HepG2 (cell line): ENCODE data around the gene MAGI1. TPM values are rescaled to one million over a fixed set of nuclear protein-coding genes. Genes with fewer than 3 reads are reported as not detected.

Source experiments
- ATAC-seq: fragments of 200-7000 bp; cut with Tn5 transposase; 3 replicates; pipeline ENCODE4 v1.9.1; 2020; ENCODE audit warnings: mild to moderate bottlenecking, moderate library complexity
- BruUV-seq: library from RNA; stranded (reverse); fragments of 400-500 nt; replicated peaks from 2 replicates; lab custom pipeline; 2021; lab: Mats Ljungman, UMichigan
- CTCF ChIA-PET: fragments of 300-600 bp; formaldehyde crosslinking; extraction: SDS; loops from one replicate; lab custom pipeline; 2021; ENCODE audit warnings: low total read pairs, inconsistent platforms, low intra/inter-chr PET ratio; lab: Yijun Ruan, JAX
- POLR2A ChIA-PET: fragments of 350-600 bp; sonication (Branson Sonifier 250); formaldehyde crosslinking; loops from one replicate; lab custom pipeline; 2020; ENCODE audit warnings: antibody characterized with exemption, inconsistent platforms; lab: Yijun Ruan, JAX
- DNase-seq: peaks from one replicate; pipeline ENCODE4 v3.0.0-alpha.2; 2015; ENCODE audit warnings: low spot score
- FAIRE-seq: peaks from 3 replicates; lab custom pipeline; 2011; peaks lifted over from hg19 to GRCh38; lab: Jason Lieb, UNC
- H2AFZ ChIP-seq: one replicate; pipeline ENCODE4 v1.6.1; 2011; ENCODE audit warnings: low read length, inconsistent platforms
- H3K27ac ChIP-seq: fragments of 300-600 bp; 3 replicates; pipeline ENCODE4 v1.8.0; 2011; ENCODE audit warnings: mixed run types, mild to moderate bottlenecking, mixed read lengths, low read length, inconsistent platforms; ENCODE audit not compliant: insufficient read depth; ENCODE audit errors: extremely low read length
- H3K27me3 ChIP-seq, 2 experiments: fragments of 200-600 bp in 1 of 2; 2 replicates in 1 of 2; 3 replicates in 1 of 2; pipeline versions ENCODE4 v1.6.0 to v1.8.0; 2011; ENCODE audit warnings: low read length in 2 of 2, mild to moderate bottlenecking in 2 of 2, moderate library complexity in 2 of 2, inconsistent platforms in 1 of 2; ENCODE audit not compliant: insufficient read depth in 2 of 2, control insufficient read depth in 1 of 2
- H3K36me3 ChIP-seq, 2 experiments: fragments of 200-600 bp in 1 of 2; replicated peaks in 1 of 2; 2 replicates in 1 of 2; 3 replicates in 1 of 2; pipeline versions ENCODE4 v1.5.1 to v1.8.0; 2011; ENCODE audit warnings: low read length in 2 of 2, inconsistent platforms in 1 of 2; ENCODE audit not compliant: insufficient read depth in 2 of 2, control insufficient read depth in 1 of 2
- H3K4me1 ChIP-seq: 2 replicates; pipeline ENCODE4 v1.5.1; 2012; ENCODE audit warnings: low read length, inconsistent platforms; ENCODE audit not compliant: insufficient read depth
- H3K4me2 ChIP-seq: 2 replicates; pipeline ENCODE4 v1.6.0; 2011; ENCODE audit warnings: low read depth, low read length, inconsistent platforms
- H3K4me3 ChIP-seq, 3 experiments: fragments of 200-600 bp in 1 of 3; sonication (generic), shearing (Covaris generic) in 1 of 3; replicated peaks in 1 of 3; 2 replicates each; pipeline ENCODE4 v1.5.1; 2011 to 2016; ENCODE audit warnings: low read length in 3 of 3, inconsistent platforms in 2 of 3, low read depth in 2 of 3, mild to moderate bottlenecking in 2 of 3, control low read depth in 1 of 3, mixed read lengths in 1 of 3; ENCODE audit not compliant: insufficient read depth in 1 of 3
- H3K79me2 ChIP-seq: one replicate; pipeline ENCODE4 v1.6.1; 2011; ENCODE audit warnings: low read length, inconsistent platforms; ENCODE audit not compliant: insufficient read depth
- H3K9ac ChIP-seq: 2 replicates; pipeline ENCODE4 v1.6.0; 2011; ENCODE audit warnings: mild to moderate bottlenecking, low read depth, low read length, inconsistent platforms; ENCODE audit not compliant: insufficient read depth
- H3K9me3 ChIP-seq: 2 replicates; pipeline ENCODE4 v1.5.1; 2012; ENCODE audit warnings: mild to moderate bottlenecking, low read length
- H4K20me1 ChIP-seq: 2 replicates; pipeline ENCODE4 v1.6.0; 2011; ENCODE audit warnings: inconsistent platforms, mild to moderate bottlenecking, low read length, moderate library complexity; ENCODE audit not compliant: insufficient read depth
- ARNT ChIP-seq: fragments of 450-650 bp; IDR thresholded peaks from 2 replicates; pipeline ENCODE4 v1.6.1; 2017
- CBX1 ChIP-seq: IDR thresholded peaks from one replicate; pipeline ENCODE4 v1.6.1; 2016; ENCODE audit warnings: antibody characterized with exemption, low read depth
- FLYWCH1 ChIP-seq: sonication (generic); formaldehyde crosslinking; IDR thresholded peaks from 2 replicates; pipeline ENCODE4 v1.8.1; 2023; ENCODE audit warnings: mild to moderate bottlenecking, missing genetic modification reagents
- NFE2L2 ChIP-seq: fragments of 150-350 bp; IDR thresholded peaks from 2 replicates; pipeline ENCODE4 v1.6.1; 2014; ENCODE audit warnings: low read length
- PAF1 ChIP-seq: IDR thresholded peaks from 2 replicates; pipeline ENCODE4 v1.6.1; 2016; ENCODE audit warnings: missing genetic modification reagents, missing compliant biosample characterization
- ZNF253 ChIP-seq: sonication (generic); formaldehyde crosslinking; IDR thresholded peaks from 2 replicates; pipeline ENCODE4 v1.8.0; 2022; ENCODE audit warnings: mild to moderate bottlenecking, missing genetic modification reagents, borderline replicate concordance
- ZNF768 ChIP-seq: sonication (generic); formaldehyde crosslinking; IDR thresholded peaks from 2 replicates; pipeline ENCODE4 v1.4.0; 2020; ENCODE audit warnings: missing genetic modification reagents
- ZNF788 ChIP-seq: sonication (generic); formaldehyde crosslinking; IDR thresholded peaks from 2 replicates; pipeline ENCODE4 v1.5.0; 2020; ENCODE audit warnings: mild to moderate bottlenecking, missing genetic modification reagents, borderline replicate concordance
- WGBS: methylation state at CpG from one replicate; pipeline ENCODE4 v1.1.6; 2017; ENCODE audit warnings: low lambda C conversion rate; 5-methylcytosine and 5-hydroxymethylcytosine counted together
- in situ Hi-C: cut with HindIII; loops from 2 replicates; pipeline ENCODE4 v1.10.0; 2017; ENCODE audit warnings: low pct_unique_long_range_greater_than_20kb; ENCODE audit not compliant: extremely low pct_ligation_motif_present
- intact Hi-C: fragments of 100-400 bp; cut with micrococcal nuclease; formaldehyde crosslinking; loops from one replicate; pipeline ENCODE4 v1.10.0; 2022; ENCODE audit not compliant: unreplicated experiment
- polyA plus RNA-seq, 8 experiments: library from polyadenylated mRNA; depleted of rRNA in 3 of 8; stranded (reverse) in 7 of 8; unstranded in 1 of 8; fragments of >200 nt; fragmentation: Illumina TruSeq in 4 of 8; extraction: Trizol in 4 of 8; gene quantifications; 2 replicates each; pipeline versions ENCODE4 v1.2.1 to v1.2.3, GENCODE V29; 2011 to 2016; ENCODE audit warnings: low read depth in 4 of 8, missing spikeins in 1 of 8, mixed read lengths in 1 of 8; ENCODE audit not compliant: insufficient read depth in 1 of 8
- total RNA-seq, 5 experiments: library from RNA; depleted of rRNA; stranded (reverse); fragments of >200 nt; fragmentation: Illumina TruSeq; extraction: Trizol; gene quantifications; 2 replicates each; pipeline ENCODE4 v1.2.3, GENCODE V29; 2016; ENCODE audit warnings: low read depth in 1 of 5

The MAGI1 gene
- total and polyA plus RNA-seq, 2 of the 13 experiments (the other 11 are each of a cell fraction or from before 2014, with no cell fraction given): 22.2 to 26.0 TPM

DNA sequence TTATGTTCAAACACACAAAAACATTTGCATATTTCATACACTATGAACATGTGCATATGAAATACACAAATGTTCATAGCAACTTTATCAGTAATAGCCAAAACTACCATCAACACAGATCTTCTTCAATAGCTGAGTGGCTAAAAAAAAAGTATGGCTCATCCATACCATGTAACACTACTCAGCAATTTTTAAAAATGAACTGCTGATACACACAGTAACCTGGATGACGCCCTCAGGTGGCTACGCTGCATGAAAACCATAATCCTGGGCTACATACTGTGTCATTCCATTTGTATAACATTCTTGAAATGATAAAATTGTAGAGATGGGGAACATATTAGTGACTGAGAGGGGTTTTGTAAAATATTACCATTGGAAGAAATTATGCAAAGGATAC, 243.6 kb downstream of the MAGI1 start (continued):
- TF ChIP-seq NFE2L2 (no peak), ZNF768 (CRISPR knock-in tag) (no peak), ZNF788 (CRISPR knock-in tag) (no peak), PAF1 (no peak), ZNF253 (no peak), FLYWCH1 (CRISPR knock-in tag) (no peak), CBX1 (no peak)

DNA sequence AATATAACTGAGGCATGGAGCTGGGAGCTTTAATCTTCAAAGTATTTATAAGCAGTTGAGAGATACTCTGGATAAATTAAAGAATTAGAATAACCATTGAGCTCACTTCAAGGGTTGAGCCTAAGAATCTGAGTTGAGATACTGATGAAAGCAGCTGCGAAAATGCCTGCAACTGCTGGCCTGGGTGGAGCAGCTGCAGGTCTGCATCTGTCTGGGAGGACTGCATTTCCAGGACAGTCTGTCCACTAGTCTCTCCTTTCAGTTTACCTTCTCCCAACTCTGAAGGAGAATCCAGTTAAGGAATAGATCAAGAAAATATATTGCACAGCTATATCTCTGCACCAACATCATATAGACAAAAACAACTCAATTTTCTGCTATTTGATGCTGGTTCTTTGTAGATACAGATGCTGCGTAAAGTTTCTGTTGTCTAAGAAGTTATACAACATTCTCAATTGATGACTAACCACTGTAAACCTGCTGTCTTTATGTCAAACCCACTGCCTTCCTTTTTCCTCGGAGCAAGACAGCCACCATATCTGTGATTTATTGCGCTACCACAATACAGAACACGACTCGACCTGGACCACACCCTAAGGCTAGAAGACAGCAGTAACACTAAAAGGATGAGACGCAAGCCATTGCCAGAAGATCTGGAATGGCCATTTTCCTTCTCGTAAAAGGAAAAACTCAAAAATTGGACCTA, 245.1 kb downstream of the MAGI1 start:
- no peak for DNase-seq

More for the DNA sequence above, 245.1 kb downstream of the MAGI1 start:
- no peaks in the 10 kb centered on the region for H3K4me1 ChIP-seq
- BruUV-seq: no TSS peak
- 93% methylated on average over 8 of the region's 8 CpGs for WGBS
- no peak for TF ChIP-seq ARNT
- no peak overlapping the region for H3K4me3 ChIP-seq
- H3K4me2 ChIP-seq: no peak overlapping the region
- H3K27ac ChIP-seq: no peak overlapping the region
- no peak overlapping the region for H2AFZ ChIP-seq
- CTCF ChIA-PET: no interaction called here
- FAIRE-seq (no peak), ATAC-seq (no peak)
- no peaks in the 10 kb centered on the region for H3K36me3 ChIP-seq
- H3K9ac ChIP-seq: no peak overlapping the region
- H4K20me1 ChIP-seq: peaks cover 16% of the 10 kb centered on the region; the same call in 1 of the 2 replicates
- in situ Hi-C loops: no loop called here
- H3K27me3 ChIP-seq: no peaks in the 10 kb centered on the region
- H3K9me3 ChIP-seq: no peaks in the 10 kb centered on the region
- H3K79me2 ChIP-seq: peaks cover 34% of the 10 kb centered on the region
- POLR2A ChIA-PET: no interaction called here
- intact Hi-C loops: loop anchor here (2.0 kb wide), 1 partner anchor 345 kb away; no protein-coding TSS in a partner anchor
